ENCODE measurements around the gene HS6ST3. TPM values are rescaled to one million over a fixed set of nuclear protein-coding genes. Genes with fewer than 3 reads are reported as not detected.

HS6ST3 gene
- total and polyA plus RNA-seq, 9 of the 15 experiments (the other 6 are each of a cell fraction or from before 2014, with no cell fraction given): not detected

DNA sequence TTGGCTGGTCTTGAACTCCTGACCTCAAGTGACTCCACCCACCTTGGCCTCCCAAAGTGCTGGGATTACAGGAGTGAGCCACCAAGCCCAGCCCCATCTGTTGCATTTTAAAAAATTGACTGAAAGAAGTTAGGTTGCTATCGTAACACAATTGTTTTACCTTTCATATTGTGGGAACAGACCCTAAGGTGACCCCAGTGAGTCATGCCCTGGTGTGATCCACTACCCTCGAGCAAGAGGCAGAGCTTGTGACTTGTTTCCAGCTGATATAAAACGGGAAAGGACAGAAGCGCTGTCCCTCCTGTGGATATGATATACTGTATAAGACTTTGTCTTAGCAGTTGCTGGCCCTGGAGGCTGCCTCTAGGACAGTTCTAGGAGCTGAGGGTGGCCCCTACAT is 308.6 kb downstream of the HS6ST3 start:
- H3K79me2 ChIP-seq (ENCODE audit: control insufficient read depth, insufficient read depth, low read length): no peaks in the 10 kb centered on the region
- H3K4me1 ChIP-seq (replicated peaks in 1 of 2; ENCODE audit: control insufficient read depth in 2 of 2, insufficient read depth in 2 of 2, low read length in 2 of 2): no peaks in the 10 kb centered on the region
- FAIRE-seq (no peak), DNase-seq (ENCODE audit: extremely low read depth in 1 of 4, low spot score in 3 of 4) (peak in 1 of 4 experiments; percentile 1), ATAC-seq (no peak)
- no peaks in the 10 kb centered on the region for H3K9me1 ChIP-seq (ENCODE audit: control insufficient read depth, insufficient read depth, low read length)
- no peak overlapping the region for H3K4me2 ChIP-seq (ENCODE audit: insufficient read depth, low read length)
- no peak overlapping the region for H3K4me3 ChIP-seq
- POLR2A ChIA-PET: interaction anchor here (0.5 kb wide), 1 partner anchor 404 kb away, joined by 3 read pairs; no protein-coding TSS in a partner anchor
- no peaks in the 10 kb centered on the region for H3K27me3 ChIP-seq (ENCODE audit: control insufficient read depth in 2 of 2, insufficient read depth in 2 of 2, low read length in 2 of 2)
- CTCF ChIA-PET (ENCODE audit: low intra/inter-chr PET ratio): no interaction called here
- H3K9me3 ChIP-seq (replicated peaks; ENCODE audit: control insufficient read depth, insufficient read depth, low read depth, low read length): no peaks in the 10 kb centered on the region
- BruUV-seq (replicated peaks): no TSS peak
- H2AFZ ChIP-seq (ENCODE audit: low read depth, low read length): no peak overlapping the region
- no peak overlapping the region for H3K27ac ChIP-seq (ENCODE audit: extremely low read depth, low read depth, low read length)
- no peaks in the 10 kb centered on the region for H4K20me1 ChIP-seq (replicated peaks; ENCODE audit: control insufficient read depth, insufficient read depth, low read length)
- H3K36me3 ChIP-seq (ENCODE audit: control insufficient read depth, insufficient read depth, low read length): no peaks in the 10 kb centered on the region
- TF ChIP-seq ESRRB (CRISPR knock-in tag; IDR thresholded peaks at IDR 0.05; ENCODE audit: borderline replicate concordance): no peak
- no peak for TF ChIP-seq EP400 (IDR thresholded peaks at IDR 0.05)
- TF ChIP-seq ZNF76 (CRISPR knock-in tag; IDR thresholded peaks at IDR 0.05; ENCODE audit: borderline replicate concordance): no peak
- intact Hi-C loops (cut with micrococcal nuclease): no loop called here
- in situ Hi-C loops (cut with MboI): no loop called here
- no peak overlapping the region for H3K9ac ChIP-seq (ENCODE audit: insufficient read depth in 1 of 2, low read depth in 2 of 2, low read length in 2 of 2)
- 0% methylated on average over 1 of the region's 4 CpGs for WGBS (ENCODE audit: insufficient coverage, low coverage, missing lambda C conversion rate)

DNA sequence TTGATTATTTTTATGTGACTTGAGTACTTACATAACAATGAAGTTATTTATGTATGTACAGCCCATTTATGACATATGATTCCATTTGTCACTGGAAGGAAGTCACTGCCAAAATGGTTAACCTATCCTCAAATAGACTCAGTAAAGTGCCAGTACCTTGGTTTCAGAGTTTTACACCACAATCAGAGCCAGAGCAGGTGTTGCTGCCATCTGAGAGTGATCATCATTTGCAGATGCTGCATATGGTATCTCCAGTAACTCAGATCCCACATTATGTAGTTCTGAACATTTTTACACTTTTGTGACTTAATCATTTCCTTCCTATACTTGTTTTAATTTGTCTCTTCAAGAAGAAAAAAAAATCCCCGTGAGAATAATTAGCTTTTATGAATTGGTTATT is 313.3 kb downstream of the HS6ST3 start:
- CTCF ChIA-PET (ENCODE audit: low intra/inter-chr PET ratio): no interaction called here
- Histone ChIP-seq H3K9me3 (replicated peaks; ENCODE audit: control insufficient read depth, insufficient read depth, low read depth, low read length) (no peaks in the 10 kb centered on the region), H4K20me1 (replicated peaks; ENCODE audit: control insufficient read depth, insufficient read depth, low read length) (no peaks in the 10 kb centered on the region), H3K4me2 (ENCODE audit: insufficient read depth, low read length) (no peak overlapping the region), H3K36me3 (ENCODE audit: control insufficient read depth, insufficient read depth, low read length) (no peaks in the 10 kb centered on the region), H3K79me2 (ENCODE audit: control insufficient read depth, insufficient read depth, low read length) (no peaks in the 10 kb centered on the region), H3K9ac (ENCODE audit: insufficient read depth in 1 of 2, low read depth in 2 of 2, low read length in 2 of 2) (no peak overlapping the region), H2AFZ (ENCODE audit: low read depth, low read length) (no peak overlapping the region), H3K27ac (ENCODE audit: extremely low read depth, low read depth, low read length) (no peak overlapping the region), H3K27me3 (ENCODE audit: control insufficient read depth in 2 of 2, insufficient read depth in 2 of 2, low read length in 2 of 2) (no peaks in the 10 kb centered on the region), H3K4me1 (replicated peaks in 1 of 2; ENCODE audit: control insufficient read depth in 2 of 2, insufficient read depth in 2 of 2, low read length in 2 of 2) (no peaks in the 10 kb centered on the region), H3K9me1 (ENCODE audit: control insufficient read depth, insufficient read depth, low read length) (no peaks in the 10 kb centered on the region), H3K4me3 (no peak overlapping the region)
- no peak for DNase-seq (ENCODE audit: extremely low read depth in 1 of 4, low spot score in 3 of 4)
- ATAC-seq: no peak
- FAIRE-seq: no peak
- WGBS (ENCODE audit: insufficient coverage, low coverage, missing lambda C conversion rate): 0% methylated on average over 1 of the region's 1 CpG
- in situ Hi-C loops (cut with MboI) (no loop called here), intact Hi-C loops (cut with micrococcal nuclease) (no loop called here)
- BruUV-seq (replicated peaks): no TSS peak
- POLR2A ChIA-PET: no interaction called here
- TF ChIP-seq CREBBP (IDR thresholded peaks at IDR 0.05; ENCODE audit: low read depth, low read length) (no peak), BDP1 (IDR thresholded peaks at IDR 0.05; ENCODE audit: insufficient read depth, insufficient read length) (no peak), HCFC1 (IDR thresholded peaks at IDR 0.05; ENCODE audit: low read depth, low read length) (no peak)
- TF ChIP-seq, protein P1, sequence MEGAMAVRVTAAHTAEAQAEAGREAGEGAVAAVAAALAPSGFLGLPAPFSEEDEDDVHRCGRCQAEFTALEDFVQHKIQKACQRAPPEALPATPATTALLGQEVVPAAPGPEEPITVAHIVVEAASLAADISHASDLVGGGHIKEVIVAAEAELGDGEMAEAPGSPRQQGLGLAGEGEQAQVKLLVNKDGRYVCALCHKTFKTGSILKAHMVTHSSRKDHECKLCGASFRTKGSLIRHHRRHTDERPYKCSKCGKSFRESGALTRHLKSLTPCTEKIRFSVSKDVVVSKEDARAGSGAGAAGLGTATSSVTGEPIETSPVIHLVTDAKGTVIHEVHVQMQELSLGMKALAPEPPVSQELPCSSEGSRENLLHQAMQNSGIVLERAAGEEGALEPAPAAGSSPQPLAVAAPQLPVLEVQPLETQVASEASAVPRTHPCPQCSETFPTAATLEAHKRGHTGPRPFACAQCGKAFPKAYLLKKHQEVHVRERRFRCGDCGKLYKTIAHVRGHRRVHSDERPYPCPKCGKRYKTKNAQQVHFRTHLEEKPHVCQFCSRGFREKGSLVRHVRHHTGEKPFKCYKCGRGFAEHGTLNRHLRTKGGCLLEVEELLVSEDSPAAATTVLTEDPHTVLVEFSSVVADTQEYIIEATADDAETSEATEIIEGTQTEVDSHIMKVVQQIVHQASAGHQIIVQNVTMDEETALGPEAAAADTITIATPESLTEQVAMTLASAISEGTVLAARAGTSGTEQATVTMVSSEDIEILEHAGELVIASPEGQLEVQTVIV (CRISPR knock-in tag; IDR thresholded peaks at IDR 0.05; ENCODE audit: borderline replicate concordance): no peak
- TF ChIP-seq, protein P2, sequence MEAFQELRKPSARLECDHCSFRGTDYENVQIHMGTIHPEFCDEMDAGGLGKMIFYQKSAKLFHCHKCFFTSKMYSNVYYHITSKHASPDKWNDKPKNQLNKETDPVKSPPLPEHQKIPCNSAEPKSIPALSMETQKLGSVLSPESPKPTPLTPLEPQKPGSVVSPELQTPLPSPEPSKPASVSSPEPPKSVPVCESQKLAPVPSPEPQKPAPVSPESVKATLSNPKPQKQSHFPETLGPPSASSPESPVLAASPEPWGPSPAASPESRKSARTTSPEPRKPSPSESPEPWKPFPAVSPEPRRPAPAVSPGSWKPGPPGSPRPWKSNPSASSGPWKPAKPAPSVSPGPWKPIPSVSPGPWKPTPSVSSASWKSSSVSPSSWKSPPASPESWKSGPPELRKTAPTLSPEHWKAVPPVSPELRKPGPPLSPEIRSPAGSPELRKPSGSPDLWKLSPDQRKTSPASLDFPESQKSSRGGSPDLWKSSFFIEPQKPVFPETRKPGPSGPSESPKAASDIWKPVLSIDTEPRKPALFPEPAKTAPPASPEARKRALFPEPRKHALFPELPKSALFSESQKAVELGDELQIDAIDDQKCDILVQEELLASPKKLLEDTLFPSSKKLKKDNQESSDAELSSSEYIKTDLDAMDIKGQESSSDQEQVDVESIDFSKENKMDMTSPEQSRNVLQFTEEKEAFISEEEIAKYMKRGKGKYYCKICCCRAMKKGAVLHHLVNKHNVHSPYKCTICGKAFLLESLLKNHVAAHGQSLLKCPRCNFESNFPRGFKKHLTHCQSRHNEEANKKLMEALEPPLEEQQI (IDR thresholded peaks at IDR 0.05): no peak
- TF ChIP-seq, protein P3, sequence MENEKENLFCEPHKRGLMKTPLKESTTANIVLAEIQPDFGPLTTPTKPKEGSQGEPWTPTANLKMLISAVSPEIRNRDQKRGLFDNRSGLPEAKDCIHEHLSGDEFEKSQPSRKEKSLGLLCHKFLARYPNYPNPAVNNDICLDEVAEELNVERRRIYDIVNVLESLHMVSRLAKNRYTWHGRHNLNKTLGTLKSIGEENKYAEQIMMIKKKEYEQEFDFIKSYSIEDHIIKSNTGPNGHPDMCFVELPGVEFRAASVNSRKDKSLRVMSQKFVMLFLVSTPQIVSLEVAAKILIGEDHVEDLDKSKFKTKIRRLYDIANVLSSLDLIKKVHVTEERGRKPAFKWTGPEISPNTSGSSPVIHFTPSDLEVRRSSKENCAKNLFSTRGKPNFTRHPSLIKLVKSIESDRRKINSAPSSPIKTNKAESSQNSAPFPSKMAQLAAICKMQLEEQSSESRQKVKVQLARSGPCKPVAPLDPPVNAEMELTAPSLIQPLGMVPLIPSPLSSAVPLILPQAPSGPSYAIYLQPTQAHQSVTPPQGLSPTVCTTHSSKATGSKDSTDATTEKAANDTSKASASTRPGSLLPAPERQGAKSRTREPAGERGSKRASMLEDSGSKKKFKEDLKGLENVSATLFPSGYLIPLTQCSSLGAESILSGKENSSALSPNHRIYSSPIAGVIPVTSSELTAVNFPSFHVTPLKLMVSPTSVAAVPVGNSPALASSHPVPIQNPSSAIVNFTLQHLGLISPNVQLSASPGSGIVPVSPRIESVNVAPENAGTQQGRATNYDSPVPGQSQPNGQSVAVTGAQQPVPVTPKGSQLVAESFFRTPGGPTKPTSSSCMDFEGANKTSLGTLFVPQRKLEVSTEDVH (IDR thresholded peaks at IDR 0.05; ENCODE audit: low read depth, partially characterized antibody): no peak
